HG03097 (cell line): Measurements from ENCODE around the gene PPP3CA.

ENCODE experiments used
- ATAC-seq: cut with Tn5 transposase; IDR thresholded peaks from one replicate; pipeline ENCODE4 v1.9.1; 2021; ENCODE audit not compliant: unreplicated experiment, low FRiP score

Gene PPP3CA

DNA sequence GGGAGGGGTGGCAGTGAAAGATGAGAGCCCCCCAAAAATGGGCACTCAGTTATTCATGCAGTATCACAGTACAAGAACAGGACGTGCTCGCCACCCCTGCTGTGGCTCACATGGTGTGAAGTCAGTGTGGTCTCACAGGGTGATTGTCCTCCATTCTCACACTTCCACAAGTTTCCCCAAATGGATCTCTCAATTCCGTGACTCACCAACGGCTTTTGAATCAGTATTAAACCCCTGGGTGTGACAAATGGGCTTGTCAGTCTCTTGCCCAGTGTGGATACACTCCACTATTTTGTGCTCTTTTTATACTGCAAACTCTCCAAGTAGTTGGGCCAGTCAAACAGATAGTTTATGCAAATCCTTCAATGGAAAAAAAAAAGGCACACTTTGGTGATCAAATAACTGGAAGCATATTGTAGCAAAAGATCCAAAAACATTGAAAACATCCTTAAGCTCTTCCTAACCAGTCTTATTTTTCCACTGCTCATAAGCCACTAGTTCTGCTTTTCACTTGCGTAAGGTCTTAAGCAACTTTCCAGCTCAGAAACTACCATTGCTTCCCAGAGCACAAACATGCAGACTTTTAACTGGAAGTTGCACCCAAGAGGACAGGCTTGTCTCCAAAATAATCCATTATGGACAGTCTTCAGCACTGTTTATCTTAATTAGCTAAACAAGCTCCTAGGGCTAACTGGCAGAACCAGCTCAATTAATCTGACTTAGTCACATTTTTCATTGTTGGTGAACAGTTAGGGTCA lies 365.7 kb downstream of the PPP3CA start:
- no peak for ATAC-seq

DNA sequence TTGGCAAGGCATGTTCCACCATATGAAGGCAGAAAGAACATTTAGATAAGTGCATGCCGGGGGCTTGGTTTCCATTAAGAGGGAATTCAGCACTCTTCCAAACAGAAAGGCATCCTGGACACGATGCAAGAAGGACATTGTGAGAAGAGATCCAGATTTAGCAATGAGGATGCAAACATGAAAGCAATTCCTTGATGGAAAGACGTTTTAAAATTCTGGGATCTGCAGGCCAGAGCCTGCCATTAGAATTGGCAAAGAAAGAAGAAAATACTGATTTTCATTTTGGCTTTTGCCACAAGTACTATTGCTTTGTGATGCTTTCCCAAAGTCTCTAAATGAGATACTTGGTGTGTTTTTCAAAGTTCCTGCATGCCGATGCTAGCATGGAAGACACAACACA lies 367.6 kb downstream of the PPP3CA start:
- no peak for ATAC-seq

DNA sequence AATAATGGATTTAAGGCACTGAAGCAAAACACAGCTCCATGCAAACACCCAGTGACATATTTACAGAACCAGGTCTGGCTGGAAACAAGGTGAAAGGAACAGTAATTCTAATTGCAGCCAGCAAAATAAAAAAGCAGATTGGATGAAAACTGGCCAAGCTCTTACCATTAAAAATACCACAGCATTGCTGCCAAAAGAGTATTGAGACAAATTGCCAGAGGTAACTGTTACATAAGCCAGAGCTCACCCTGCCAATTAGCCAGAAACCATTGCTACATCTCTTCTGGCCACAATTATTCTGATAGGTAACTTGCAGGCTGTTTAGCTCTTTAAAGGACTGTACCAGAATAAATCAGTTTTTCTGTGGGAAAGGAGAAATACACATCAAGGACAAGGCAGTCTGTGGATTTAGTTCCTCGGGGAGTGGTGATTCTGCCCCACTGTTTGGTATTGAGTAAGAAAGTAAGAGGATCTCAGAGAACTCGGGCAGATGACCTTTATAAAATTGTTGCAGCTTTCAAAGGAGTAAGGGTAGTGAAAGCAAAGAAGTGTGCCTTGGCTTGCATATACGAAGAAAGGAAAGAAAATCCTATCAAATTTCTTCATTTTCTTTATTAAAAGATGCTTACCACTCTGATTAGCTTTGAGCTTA lies 369.5 kb downstream of the PPP3CA start:
- no peak for ATAC-seq

DNA sequence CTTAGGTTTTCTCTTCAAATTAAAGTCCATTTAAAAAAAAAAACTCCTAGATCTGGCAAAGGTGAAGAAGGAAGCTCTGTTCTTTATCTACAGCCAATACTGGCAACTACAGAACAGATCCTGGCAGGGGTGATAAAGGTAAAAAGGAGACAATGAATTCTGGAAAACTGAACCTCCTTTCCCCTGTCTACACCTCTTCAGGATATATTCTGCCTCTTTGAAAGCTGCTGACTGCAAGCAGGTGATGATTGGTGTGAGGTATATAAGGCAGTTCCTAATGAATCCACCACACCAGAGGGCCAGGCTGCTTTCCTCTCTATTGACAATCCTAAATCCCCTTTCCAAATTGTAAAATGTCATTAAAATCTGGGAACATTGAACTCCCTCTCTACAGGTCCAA lies 370.1 kb downstream of the PPP3CA start:
- no peak for ATAC-seq
